BJ (cell line): ENCODE data around the gene SCD5. TPM values are rescaled to one million over a fixed set of nuclear protein-coding genes. Genes with fewer than 3 reads are reported as not detected.

Experiments
- CTCF ChIA-PET: fragments of 350-600 bp; formaldehyde crosslinking; extraction: SDS; loops from one replicate; lab custom pipeline; 2021; ENCODE audit warnings: antibody characterized with exemption, inconsistent platforms; lab: Yijun Ruan, JAX
- POLR2A ChIA-PET: fragments of 300-600 bp; sonication (Branson Sonifier 250); formaldehyde crosslinking; extraction: SDS; loops from one replicate; lab custom pipeline; 2021; ENCODE audit warnings: antibody characterized with exemption; lab: Charles Lee
- DNase-seq: peaks from one replicate; pipeline ENCODE4 v3.0.0-alpha.2; 2011; ENCODE audit warnings: low read depth
- H3K27me3 ChIP-seq: 2 replicates; pipeline ENCODE4 v1.6.0; 2011; ENCODE audit warnings: low read length; ENCODE audit not compliant: control insufficient read depth, insufficient read depth
- H3K36me3 ChIP-seq: 2 replicates; pipeline ENCODE4 v1.5.1; 2011; ENCODE audit warnings: low read length; ENCODE audit not compliant: control insufficient read depth, insufficient read depth
- H3K4me3 ChIP-seq: 2 replicates; pipeline ENCODE4 v1.5.1; 2011; ENCODE audit warnings: low read depth, mild to moderate bottlenecking, control low read depth, low read length
- CTCF ChIP-seq: IDR thresholded peaks from 2 replicates; pipeline ENCODE4 v1.5.1; 2011; ENCODE audit warnings: low read depth, mild to moderate bottlenecking, control low read depth, inconsistent platforms, low read length, moderate library complexity; ENCODE audit not compliant: insufficient read depth
- polyA plus RNA-seq: library from polyadenylated mRNA; depleted of rRNA; stranded (reverse); fragments of >200 nt; gene quantifications from 2 replicates; pipeline ENCODE4 v1.2.3, GENCODE V29; 2011; rRNA removed
- small RNA-seq: library from RNA; depleted of rRNA; stranded (forward); fragments of <200 nt; gene quantifications from one replicate; pipeline ENCODE3, GENCODE V24; 2012; ENCODE audit warnings: low replicate concordance, low read depth; ENCODE audit not compliant: insufficient read length

SCD5 gene
- polyA plus RNA-seq, 1 experiment: 32.5 TPM

- Histone ChIP-seq H3K4me3 (no peak overlapping the region), H3K27me3 (peaks cover 7% of the 10 kb centered on the region; the same call in 1 of the 2 replicates), H3K36me3 (no peaks in the 10 kb centered on the region)
- ChIA-PET CTCF (no interaction called here), POLR2A (no interaction called here)
- no peak for TF ChIP-seq CTCF
- DNase-seq: no peak
Observed at GRCh38 chr4:82584931-82585330, 213.7 kb downstream of the SCD5 start.

- no peak for TF ChIP-seq CTCF
- ChIA-PET CTCF (no interaction called here), POLR2A (no interaction called here)
- no peak for DNase-seq
- Histone ChIP-seq H3K36me3 (no peaks in the 10 kb centered on the region), H3K27me3 (peaks cover 7% of the 10 kb centered on the region; the same call in 1 of the 2 replicates), H3K4me3 (no peak overlapping the region)
Observed at GRCh38 chr4:82583897-82584587, 214.6 kb downstream of the SCD5 start.

GRCh38 chr4:82579932-82580331, 218.7 kb downstream of the SCD5 start:
- CTCF ChIA-PET: interaction anchor here (0.7 kb wide), 1 partner anchor 36 kb away, joined by 3 read pairs; no protein-coding TSS in a partner anchor
- POLR2A ChIA-PET: no interaction called here
- H3K4me3 ChIP-seq: no peak overlapping the region
- no peak for DNase-seq
- TF ChIP-seq CTCF: no peak
- peaks cover 3% of the 10 kb centered on the region; the same call in 1 of the 2 replicates for H3K27me3 ChIP-seq
- no peaks in the 10 kb centered on the region for H3K36me3 ChIP-seq

Small RNA genes within 50 kb of the gene (small RNA-seq; reads per million reads assigned to genes)
- not detected for gene MIR575

Other genes with a start within 250 kb of the SCD5 start
- 0.64 and 0.96 TPM in 2 replicates for gene TMEM150C, start 236.8 kb downstream of the SCD5 start, polyA plus RNA-seq
- gene SEC31A, start 92.4 kb upstream of the SCD5 start, polyA plus RNA-seq: 404 and 451 TPM in 2 replicates
- gene THAP9, start 101.9 kb upstream of the SCD5 start, polyA plus RNA-seq: 1.8 and 2.8 TPM in 2 replicates
- gene LIN54, start 212.0 kb upstream of the SCD5 start, polyA plus RNA-seq: 14.7 and 18.8 TPM in 2 replicates
- gene COPS4, start 236.4 kb upstream of the SCD5 start, polyA plus RNA-seq: 70.2 and 87.7 TPM in 2 replicates